Mesendoderm (in vitro differentiated cells): ENCODE data around the gene TBXAS1.

Source experiments
- DNase-seq: peaks from one replicate; pipeline ENCODE4 v3.0.0; 2013
- H2AK5ac ChIP-seq: 2 replicates; pipeline ENCODE4 v1.6.1; 2013; ENCODE audit warnings: low read length, inconsistent platforms
- H2BK120ac ChIP-seq: 2 replicates; pipeline ENCODE4 v1.6.1; 2013; ENCODE audit warnings: low read depth, mild to moderate bottlenecking, low read length, moderate library complexity, mixed read lengths
- H2BK15ac ChIP-seq: replicated peaks from 2 replicates; pipeline ENCODE4 v1.6.1; 2013; ENCODE audit warnings: low read depth, mild to moderate bottlenecking, moderate library complexity
- H2BK5ac ChIP-seq: 2 replicates; pipeline ENCODE4 v1.6.1; 2013; ENCODE audit warnings: low read length, inconsistent platforms
- H3K18ac ChIP-seq: 2 replicates; pipeline ENCODE4 v1.6.1; 2013; ENCODE audit warnings: mild to moderate bottlenecking, low read length, mixed read lengths
- H3K23ac ChIP-seq: one replicate; pipeline ENCODE4 v1.6.1; 2013; ENCODE audit warnings: low read length
- H3K27ac ChIP-seq: 2 replicates; pipeline ENCODE4 v1.5.1; 2013; ENCODE audit warnings: low read depth, mild to moderate bottlenecking, inconsistent platforms, low read length, moderate library complexity
- H3K27me3 ChIP-seq: 2 replicates; pipeline ENCODE4 v1.6.1; 2013; ENCODE audit warnings: low read length, control low read depth, mild to moderate bottlenecking, inconsistent platforms; ENCODE audit not compliant: insufficient read depth, poor library complexity
- H3K36me3 ChIP-seq: 2 replicates; pipeline ENCODE4 v1.6.1; 2013; ENCODE audit warnings: low read length, inconsistent platforms; ENCODE audit not compliant: control insufficient read depth, insufficient read depth
- H3K4ac ChIP-seq: one replicate; pipeline ENCODE4 v1.6.1; 2013; ENCODE audit warnings: low read depth, mild to moderate bottlenecking, low read length, moderate library complexity
- H3K4me1 ChIP-seq: 2 replicates; pipeline ENCODE4 v1.6.1; 2013; ENCODE audit warnings: low read depth, low read length, inconsistent platforms; ENCODE audit not compliant: control insufficient read depth
- H3K4me2 ChIP-seq: 2 replicates; pipeline ENCODE4 v1.6.1; 2013; ENCODE audit warnings: low read length
- H3K4me3 ChIP-seq: 2 replicates; pipeline ENCODE4 v1.5.1; 2013; ENCODE audit warnings: mild to moderate bottlenecking, low read length
- H3K56ac ChIP-seq: one replicate; pipeline ENCODE4 v1.6.1; 2013; ENCODE audit warnings: low read length
- H3K79me1 ChIP-seq: 2 replicates; pipeline ENCODE4 v1.6.1; 2013; ENCODE audit warnings: low read length, inconsistent platforms
- H3K79me2 ChIP-seq: 2 replicates; pipeline ENCODE4 v1.6.1; 2013; ENCODE audit warnings: mild to moderate bottlenecking, low read length; ENCODE audit not compliant: control insufficient read depth, insufficient read depth
- H3K9ac ChIP-seq: 2 replicates; pipeline ENCODE4 v1.6.1; 2013; ENCODE audit warnings: low read length, inconsistent platforms
- H4K5ac ChIP-seq: one replicate; pipeline ENCODE4 v1.6.1; 2013; ENCODE audit warnings: low read length
- H4K8ac ChIP-seq: one replicate; pipeline ENCODE4 v1.6.1; 2013; ENCODE audit warnings: low read depth, mild to moderate bottlenecking, control low read depth, low read length, moderate library complexity
- WGBS: extraction: QIAGEN DNeasy Blood & Tissue Kit; methylation state at CpG from one replicate; pipeline ENCODE4 v1.1.7; 2013; ENCODE audit warnings: low lambda C conversion rate, missing lambda C conversion rate; ENCODE audit not compliant: insufficient coverage; ENCODE audit errors: extremely low coverage; 5-methylcytosine and 5-hydroxymethylcytosine counted together

Gene TBXAS1

GRCh38 chr7:139895141-139895829 is 66.2 kb downstream of the TBXAS1 start:
- no peak overlapping the region for H2BK120ac ChIP-seq
- H3K36me3 ChIP-seq = no peaks in the 10 kb centered on the region
- H3K79me2 ChIP-seq = no peaks in the 10 kb centered on the region
- H3K79me1 ChIP-seq = no peaks in the 10 kb centered on the region
- no peaks in the 10 kb centered on the region for H3K27me3 ChIP-seq
- no peaks in the 10 kb centered on the region for H3K4me1 ChIP-seq
- H3K27ac ChIP-seq = no peak overlapping the region
- no CpG with 5 or more reads among the region's 6 CpGs for whole genome bisulfite sequencing
- H3K4me3 ChIP-seq = no peak overlapping the region
- no peak overlapping the region for H2BK15ac ChIP-seq
- no peak for DNase-seq
- no peak overlapping the region for H3K56ac ChIP-seq
- H4K8ac ChIP-seq = no peak overlapping the region
- H3K9ac ChIP-seq = no peak overlapping the region
- no peak overlapping the region for H2BK5ac ChIP-seq
- no peak overlapping the region for H3K4ac ChIP-seq
- no peak overlapping the region for H3K18ac ChIP-seq
- no peak overlapping the region for H3K4me2 ChIP-seq
- no peak overlapping the region for H2AK5ac ChIP-seq
- no peak overlapping the region for H3K23ac ChIP-seq
- H4K5ac ChIP-seq = no peak overlapping the region

- no peaks in the 10 kb centered on the region for H3K36me3 ChIP-seq
- H3K27me3 ChIP-seq = no peaks in the 10 kb centered on the region
- DNase-seq = no peak
- H4K5ac ChIP-seq = no peak overlapping the region
- no peak overlapping the region for H2BK120ac ChIP-seq
- no peak overlapping the region for H3K4me2 ChIP-seq
- H3K27ac ChIP-seq = no peak overlapping the region
- H3K18ac ChIP-seq = no peak overlapping the region
- H3K4me3 ChIP-seq = no peak overlapping the region
- H3K9ac ChIP-seq = no peak overlapping the region
- no peak overlapping the region for H2BK5ac ChIP-seq
- no CpG with 5 or more reads among the region's 3 CpGs for WGBS
- no peaks in the 10 kb centered on the region for H3K79me1 ChIP-seq
- no peaks in the 10 kb centered on the region for H3K79me2 ChIP-seq
- H3K4ac ChIP-seq = no peak overlapping the region
- H2BK15ac ChIP-seq = no peak overlapping the region
- no peak overlapping the region for H3K56ac ChIP-seq
- no peaks in the 10 kb centered on the region for H3K4me1 ChIP-seq
- no peak overlapping the region for H2AK5ac ChIP-seq
- H3K23ac ChIP-seq = no peak overlapping the region
- no peak overlapping the region for H4K8ac ChIP-seq
Observed at GRCh38 chr7:139896288-139896687, 67.2 kb downstream of the TBXAS1 start.

- H4K8ac ChIP-seq = no peak overlapping the region
- no peak overlapping the region for H2BK5ac ChIP-seq
- H4K5ac ChIP-seq = no peak overlapping the region
- H3K18ac ChIP-seq = no peak overlapping the region
- H2BK15ac ChIP-seq = no peak overlapping the region
- H3K79me1 ChIP-seq = no peaks in the 10 kb centered on the region
- DNase-seq = no peak
- H3K4me3 ChIP-seq = no peak overlapping the region
- no peak overlapping the region for H2BK120ac ChIP-seq
- no peak overlapping the region for H3K56ac ChIP-seq
- H3K79me2 ChIP-seq = no peaks in the 10 kb centered on the region
- H3K4ac ChIP-seq = no peak overlapping the region
- H3K23ac ChIP-seq = no peak overlapping the region
- no peak overlapping the region for H2AK5ac ChIP-seq
- no peak overlapping the region for H3K9ac ChIP-seq
- no peak overlapping the region for H3K4me2 ChIP-seq
- no peaks in the 10 kb centered on the region for H3K4me1 ChIP-seq
- no peaks in the 10 kb centered on the region for H3K36me3 ChIP-seq
- no peak overlapping the region for H3K27ac ChIP-seq
- no peaks in the 10 kb centered on the region for H3K27me3 ChIP-seq
- no CpG with 5 or more reads among the region's 6 CpGs for WGBS
Observed at GRCh38 chr7:139896831-139897230, 67.8 kb downstream of the TBXAS1 start.

GRCh38 chr7:139897422-139898090 is 68.5 kb downstream of the TBXAS1 start:
- H2BK120ac ChIP-seq = no peak overlapping the region
- H3K23ac ChIP-seq = no peak overlapping the region
- H3K79me2 ChIP-seq = no peaks in the 10 kb centered on the region
- no peaks in the 10 kb centered on the region for H3K36me3 ChIP-seq
- H3K9ac ChIP-seq = no peak overlapping the region
- no peak overlapping the region for H2BK5ac ChIP-seq
- no peak overlapping the region for H4K8ac ChIP-seq
- no peaks in the 10 kb centered on the region for H3K4me1 ChIP-seq
- no peaks in the 10 kb centered on the region for H3K79me1 ChIP-seq
- no peak for DNase-seq
- H3K4me3 ChIP-seq = no peak overlapping the region
- no peak overlapping the region for H4K5ac ChIP-seq
- H3K4me2 ChIP-seq = no peak overlapping the region
- no peak overlapping the region for H2BK15ac ChIP-seq
- no peak overlapping the region for H3K18ac ChIP-seq
- no peak overlapping the region for H3K4ac ChIP-seq
- H3K27me3 ChIP-seq = no peaks in the 10 kb centered on the region
- H2AK5ac ChIP-seq = no peak overlapping the region
- WGBS = no CpG with 5 or more reads among the region's 5 CpGs
- H3K27ac ChIP-seq = no peak overlapping the region
- no peak overlapping the region for H3K56ac ChIP-seq

- Histone ChIP-seq H3K4me1 (no peaks in the 10 kb centered on the region), H3K27me3 (no peaks in the 10 kb centered on the region), H3K23ac (no peak overlapping the region), H3K4ac (no peak overlapping the region), H3K79me1 (no peaks in the 10 kb centered on the region), H3K4me3 (no peak overlapping the region), H2BK120ac (no peak overlapping the region), H4K5ac (no peak overlapping the region), H3K4me2 (no peak overlapping the region), H3K18ac (no peak overlapping the region), H2AK5ac (no peak overlapping the region), H3K56ac (no peak overlapping the region), H3K36me3 (no peaks in the 10 kb centered on the region), H3K9ac (no peak overlapping the region), H4K8ac (no peak overlapping the region), H3K27ac (no peak overlapping the region), H2BK15ac (no peak overlapping the region), H3K79me2 (no peaks in the 10 kb centered on the region), H2BK5ac (no peak overlapping the region)
- no CpG with 5 or more reads among the region's 12 CpGs for WGBS
- no peak for DNase-seq
Observed at GRCh38 chr7:139898483-139898882, 69.4 kb downstream of the TBXAS1 start.
